ENCODE results near the gene TDRD12. TPM values are rescaled to one million over a fixed set of nuclear protein-coding genes. Genes with fewer than 3 reads are reported as not detected.

TDRD12 gene
- total RNA-seq, 4 donors from 2014 or later = 0.48 TPM; not detected in 3

GRCh38 chr19:32862173-32862572 lies 142.6 kb downstream of the TDRD12 start:
- in situ Hi-C loops (cut with MboI; ENCODE audit: low pct_ligation_motif_present in 1 of 4, low pct_unique_long_range_greater_than_20kb in 1 of 4, low sequenced_read_pairs in 3 of 4) (no loop called here), intact Hi-C loops (cut with DNase I; ENCODE audit: low total_unique reads) (no loop called here)
- Histone ChIP-seq H3K4me1 (no peaks in the 10 kb centered on the region), H3K9me3 (no peaks in the 10 kb centered on the region), H3K27me3 (peaks cover 6% of the 10 kb centered on the region), H3K36me3 (no peaks in the 10 kb centered on the region), H3K4me3 (no peak overlapping the region), H3K27ac (no peak overlapping the region)
- no peak for DNase-seq
- TF ChIP-seq, protein P1, sequence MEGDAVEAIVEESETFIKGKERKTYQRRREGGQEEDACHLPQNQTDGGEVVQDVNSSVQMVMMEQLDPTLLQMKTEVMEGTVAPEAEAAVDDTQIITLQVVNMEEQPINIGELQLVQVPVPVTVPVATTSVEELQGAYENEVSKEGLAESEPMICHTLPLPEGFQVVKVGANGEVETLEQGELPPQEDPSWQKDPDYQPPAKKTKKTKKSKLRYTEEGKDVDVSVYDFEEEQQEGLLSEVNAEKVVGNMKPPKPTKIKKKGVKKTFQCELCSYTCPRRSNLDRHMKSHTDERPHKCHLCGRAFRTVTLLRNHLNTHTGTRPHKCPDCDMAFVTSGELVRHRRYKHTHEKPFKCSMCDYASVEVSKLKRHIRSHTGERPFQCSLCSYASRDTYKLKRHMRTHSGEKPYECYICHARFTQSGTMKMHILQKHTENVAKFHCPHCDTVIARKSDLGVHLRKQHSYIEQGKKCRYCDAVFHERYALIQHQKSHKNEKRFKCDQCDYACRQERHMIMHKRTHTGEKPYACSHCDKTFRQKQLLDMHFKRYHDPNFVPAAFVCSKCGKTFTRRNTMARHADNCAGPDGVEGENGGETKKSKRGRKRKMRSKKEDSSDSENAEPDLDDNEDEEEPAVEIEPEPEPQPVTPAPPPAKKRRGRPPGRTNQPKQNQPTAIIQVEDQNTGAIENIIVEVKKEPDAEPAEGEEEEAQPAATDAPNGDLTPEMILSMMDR (IDR thresholded peaks at IDR 0.05) = no peak
- TF ChIP-seq POLR2AphosphoS5 (IDR thresholded peaks at IDR 0.05) (no peak), POLR2A (IDR thresholded peaks at IDR 0.05) (no peak), EP300 (IDR thresholded peaks at IDR 0.05; ENCODE audit: low read depth) (no peak)
- 80 to 89% methylated on average over 6 to 19 of the region's 19 CpGs for WGBS, 2 donors (ENCODE audit: low coverage in 1 of 2)

DNA sequence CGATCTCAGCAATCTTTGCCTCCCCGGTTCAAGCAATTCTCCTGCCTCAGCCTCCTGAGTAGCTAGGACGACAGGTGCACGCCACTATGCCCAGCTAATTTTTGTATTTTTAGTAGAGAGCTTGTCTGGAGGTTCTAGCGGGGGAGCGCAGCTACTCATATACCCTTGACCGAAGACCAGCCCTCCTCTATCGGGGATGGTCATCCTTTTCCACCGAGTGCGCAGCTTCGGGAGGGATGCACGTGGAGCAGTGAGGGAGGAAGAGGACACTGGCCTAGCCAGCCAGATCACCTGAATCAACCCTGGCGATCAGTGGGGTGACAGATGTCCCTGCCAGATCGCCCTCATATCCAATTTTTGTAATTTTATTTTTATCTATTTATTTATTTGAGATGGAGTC lies 143.2 kb downstream of the TDRD12 start:
- in situ Hi-C loops (cut with MboI; ENCODE audit: low pct_ligation_motif_present in 1 of 4, low pct_unique_long_range_greater_than_20kb in 1 of 4, low sequenced_read_pairs in 3 of 4) = no loop called here
- no peaks in the 10 kb centered on the region for H3K36me3 ChIP-seq
- intact Hi-C loops (cut with DNase I; ENCODE audit: low total_unique reads) = no loop called here
- no peaks in the 10 kb centered on the region for H3K9me3 ChIP-seq
- DNase-seq = no peak
- 83 to 94% methylated on average over 3 to 14 of the region's 14 CpGs for WGBS, 2 donors (ENCODE audit: low coverage in 1 of 2)
- H3K4me1 ChIP-seq = no peaks in the 10 kb centered on the region
- TF ChIP-seq, protein P1 (IDR thresholded peaks at IDR 0.05) = no peak
- TF ChIP-seq POLR2AphosphoS5 (IDR thresholded peaks at IDR 0.05) = no peak
- TF ChIP-seq EP300 (IDR thresholded peaks at IDR 0.05; ENCODE audit: low read depth) = no peak
- no peak for TF ChIP-seq POLR2A (IDR thresholded peaks at IDR 0.05)
- no peak overlapping the region for H3K4me3 ChIP-seq
- H3K27me3 ChIP-seq = peaks cover 6% of the 10 kb centered on the region
- H3K27ac ChIP-seq = no peak overlapping the region

DNA sequence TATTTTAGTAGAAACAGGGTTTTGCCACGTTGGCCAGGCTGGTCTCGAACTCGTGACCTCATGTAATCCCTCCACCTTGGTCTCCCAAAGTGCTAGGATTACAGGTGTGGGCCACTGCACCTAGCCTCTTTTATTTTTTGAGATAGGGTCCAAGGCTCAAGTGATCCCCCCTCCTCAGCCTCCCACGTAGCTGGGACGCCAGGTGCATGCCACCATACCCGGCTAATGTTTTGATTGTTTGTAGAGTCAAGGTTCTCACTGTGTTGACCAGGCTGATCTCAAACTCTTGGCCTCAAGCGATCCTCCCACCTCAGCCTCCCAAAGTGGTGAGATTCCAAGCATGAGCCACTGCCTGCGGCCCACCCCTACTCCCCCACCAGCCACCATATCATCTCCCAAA lies 143.7 kb downstream of the TDRD12 start:
- no peaks in the 10 kb centered on the region for H3K36me3 ChIP-seq
- intact Hi-C loops (cut with DNase I; ENCODE audit: low total_unique reads) = no loop called here
- in situ Hi-C loops (cut with MboI; ENCODE audit: low pct_ligation_motif_present in 1 of 4, low pct_unique_long_range_greater_than_20kb in 1 of 4, low sequenced_read_pairs in 3 of 4) = no loop called here
- TF ChIP-seq, protein P1 (IDR thresholded peaks at IDR 0.05) = no peak
- no peak overlapping the region for H3K4me3 ChIP-seq
- H3K27ac ChIP-seq = no peak overlapping the region
- H3K4me1 ChIP-seq = no peaks in the 10 kb centered on the region
- peaks cover 6% of the 10 kb centered on the region for H3K27me3 ChIP-seq
- no peak for DNase-seq
- WGBS, 2 donors (ENCODE audit: low coverage in 1 of 2) = 94 to 97% methylated on average over 6 to 8 of the region's 8 CpGs
- H3K9me3 ChIP-seq = no peaks in the 10 kb centered on the region

GRCh38 chr19:32863841-32864240 lies 144.3 kb downstream of the TDRD12 start:
- Histone ChIP-seq H3K9me3 (no peaks in the 10 kb centered on the region), H3K27me3 (peaks cover 6% of the 10 kb centered on the region), H3K27ac (no peak overlapping the region), H3K4me3 (no peak overlapping the region), H3K4me1 (no peaks in the 10 kb centered on the region), H3K36me3 (no peaks in the 10 kb centered on the region)
- no peak for TF ChIP-seq POLR2AphosphoS5 (IDR thresholded peaks at IDR 0.05)
- TF ChIP-seq EP300 (IDR thresholded peaks at IDR 0.05; ENCODE audit: low read depth) = no peak
- TF ChIP-seq, protein P1 (IDR thresholded peaks at IDR 0.05) = no peak
- no peak for TF ChIP-seq POLR2A (IDR thresholded peaks at IDR 0.05)
- intact Hi-C loops (cut with DNase I; ENCODE audit: low total_unique reads) = no loop called here
- in situ Hi-C loops (cut with MboI; ENCODE audit: low pct_ligation_motif_present in 1 of 4, low pct_unique_long_range_greater_than_20kb in 1 of 4, low sequenced_read_pairs in 3 of 4) = no loop called here
- 86% methylated on average over 13 of the region's 13 CpGs; no CpG with 5 or more reads in 1 of the 2 donors for WGBS, 2 donors (ENCODE audit: low coverage in 1 of 2)
- no peak for DNase-seq
